BE2C (cell line): ENCODE data around the gene MRTO4.
"Not testable (repeated sequence)": the region's sequence is repeated elsewhere in the genome, so short reads cannot be mapped to it uniquely, and the experiment has no call there.

Experiments used
- DNase-seq: peaks from one replicate; pipeline ENCODE4 v3.0.0-alpha.2; 2020
- H3K27me3 ChIP-seq: fragments of 250-450 bp; sonication (Bioruptor Pico); 2 replicates; pipeline ENCODE4 v1.5.1; 2020; ENCODE audit warnings: mild to moderate bottlenecking
- H3K36me3 ChIP-seq: fragments of 250-450 bp; sonication (Bioruptor Pico); 2 replicates; pipeline ENCODE4 v1.5.1; 2020; ENCODE audit warnings: mild to moderate bottlenecking
- H3K4me1 ChIP-seq: fragments of 250-450 bp; sonication (Bioruptor Pico); 2 replicates; pipeline ENCODE4 v1.5.1; 2020
- H3K4me3 ChIP-seq: 2 replicates; pipeline ENCODE4 v1.5.1; 2011; ENCODE audit warnings: low read depth, low read length
- H3K9me3 ChIP-seq: fragments of 250-450 bp; sonication (Bioruptor Pico); 2 replicates; pipeline ENCODE4 v1.5.1; 2020
- TF ChIP-seq, protein P1 (sequence below): IDR thresholded peaks from 2 replicates; pipeline ENCODE4 v1.5.1; 2012; ENCODE audit warnings: mild to moderate bottlenecking, low read depth, low read length

MRTO4 gene

GRCh38 chr1:19220991-19221390 lies 30.6 kb upstream of the MRTO4 start:
- peaks cover 21% of the 10 kb centered on the region for H3K36me3 ChIP-seq
- no peaks in the 10 kb centered on the region for H3K4me1 ChIP-seq
- DNase-seq: no peak
- H3K4me3 ChIP-seq: no peak overlapping the region
- no peaks in the 10 kb centered on the region for H3K9me3 ChIP-seq
- H3K27me3 ChIP-seq: no peaks in the 10 kb centered on the region
- TF ChIP-seq, protein P1, sequence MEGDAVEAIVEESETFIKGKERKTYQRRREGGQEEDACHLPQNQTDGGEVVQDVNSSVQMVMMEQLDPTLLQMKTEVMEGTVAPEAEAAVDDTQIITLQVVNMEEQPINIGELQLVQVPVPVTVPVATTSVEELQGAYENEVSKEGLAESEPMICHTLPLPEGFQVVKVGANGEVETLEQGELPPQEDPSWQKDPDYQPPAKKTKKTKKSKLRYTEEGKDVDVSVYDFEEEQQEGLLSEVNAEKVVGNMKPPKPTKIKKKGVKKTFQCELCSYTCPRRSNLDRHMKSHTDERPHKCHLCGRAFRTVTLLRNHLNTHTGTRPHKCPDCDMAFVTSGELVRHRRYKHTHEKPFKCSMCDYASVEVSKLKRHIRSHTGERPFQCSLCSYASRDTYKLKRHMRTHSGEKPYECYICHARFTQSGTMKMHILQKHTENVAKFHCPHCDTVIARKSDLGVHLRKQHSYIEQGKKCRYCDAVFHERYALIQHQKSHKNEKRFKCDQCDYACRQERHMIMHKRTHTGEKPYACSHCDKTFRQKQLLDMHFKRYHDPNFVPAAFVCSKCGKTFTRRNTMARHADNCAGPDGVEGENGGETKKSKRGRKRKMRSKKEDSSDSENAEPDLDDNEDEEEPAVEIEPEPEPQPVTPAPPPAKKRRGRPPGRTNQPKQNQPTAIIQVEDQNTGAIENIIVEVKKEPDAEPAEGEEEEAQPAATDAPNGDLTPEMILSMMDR: no peak

GRCh38 chr1:19222573-19222972 lies 29.0 kb upstream of the MRTO4 start:
- Histone ChIP-seq H3K4me3 (no peak overlapping the region), H3K27me3 (no peaks in the 10 kb centered on the region), H3K4me1 (no peaks in the 10 kb centered on the region), H3K9me3 (no peaks in the 10 kb centered on the region), H3K36me3 (peaks cover 21% of the 10 kb centered on the region)
- TF ChIP-seq, protein P1: no peak
- DNase-seq: no peak

DNA sequence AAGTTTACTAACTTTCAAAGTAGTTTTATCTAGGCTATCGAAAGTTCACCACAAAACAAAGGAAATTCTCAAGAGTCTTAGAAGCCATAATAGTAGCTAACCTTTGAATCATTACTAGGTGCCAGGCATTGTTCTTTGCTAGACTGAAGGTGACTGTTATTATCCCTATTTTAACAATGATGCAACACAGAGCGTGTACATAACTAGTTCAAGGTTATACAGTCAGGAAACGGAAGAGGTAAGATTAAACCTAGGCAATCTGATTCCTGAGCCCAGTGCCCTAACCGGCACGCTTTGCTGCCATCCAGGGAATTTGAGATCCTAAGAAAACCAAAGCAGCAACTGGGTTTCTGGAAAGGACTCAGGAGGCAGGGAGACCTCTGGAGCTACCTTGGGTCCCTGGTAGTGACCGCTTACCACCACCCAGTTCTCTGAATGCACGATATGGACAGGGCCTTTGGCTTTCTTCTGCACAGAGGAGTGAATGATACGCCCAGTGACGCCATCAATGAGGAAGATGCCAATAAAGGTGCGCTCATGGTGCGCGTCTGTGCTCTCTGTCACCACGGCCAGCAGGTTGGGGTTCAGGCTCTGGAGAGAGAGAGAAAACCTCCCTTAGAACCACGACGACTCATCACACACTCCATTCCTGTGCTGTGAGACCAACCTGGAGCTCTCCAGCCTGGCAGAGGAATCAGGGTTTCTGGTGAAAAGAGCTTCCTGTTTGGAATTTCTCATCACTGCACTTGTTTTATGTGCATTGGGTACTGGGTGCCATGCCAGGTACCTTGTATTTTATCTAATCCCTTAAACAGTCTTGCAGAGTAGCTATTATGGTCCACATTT lies 28.4 kb upstream of the MRTO4 start:
- Histone ChIP-seq H3K36me3 (peaks cover 21% of the 10 kb centered on the region), H3K27me3 (no peaks in the 10 kb centered on the region)
- DNase-seq: no peak

GRCh38 chr1:19229229-19229628 lies 22.4 kb upstream of the MRTO4 start:
- no peaks in the 10 kb centered on the region for H3K4me1 ChIP-seq
- DNase-seq: no peak
- no peaks in the 10 kb centered on the region for H3K27me3 ChIP-seq
- H3K36me3 ChIP-seq: peaks cover 14% of the 10 kb centered on the region
- TF ChIP-seq, protein P1: no peak
- no peak overlapping the region for H3K4me3 ChIP-seq
- H3K9me3 ChIP-seq: no peaks in the 10 kb centered on the region

More for the DNA sequence above, 28.4 kb upstream of the MRTO4 start:
- no peaks in the 10 kb centered on the region for H3K9me3 ChIP-seq
- TF ChIP-seq, protein P1: no peak
- H3K4me3 ChIP-seq: no peak overlapping the region
- no peaks in the 10 kb centered on the region for H3K4me1 ChIP-seq

DNA sequence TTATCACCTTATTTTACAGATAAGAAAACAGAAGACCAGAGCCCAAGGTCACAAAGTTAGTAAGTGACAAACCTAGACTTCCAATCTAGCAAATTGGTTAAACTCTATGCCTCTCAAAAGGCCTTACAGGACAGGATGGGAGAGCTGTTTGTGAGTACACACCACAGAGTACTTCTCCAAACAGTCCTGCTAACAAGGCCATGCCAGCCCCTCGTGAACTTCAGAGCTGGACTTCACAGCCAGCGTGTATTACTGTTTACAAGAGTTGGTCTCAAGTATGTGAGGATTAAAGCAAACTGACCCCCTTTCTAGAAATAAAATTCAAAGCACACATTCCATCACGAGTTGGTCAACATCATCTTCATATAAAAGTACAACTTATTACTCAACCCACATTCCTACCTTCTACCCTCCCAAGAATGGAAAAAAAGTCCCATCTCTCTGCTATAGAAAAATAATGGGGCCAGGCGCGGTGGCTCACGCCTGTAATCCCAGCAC lies 21.7 kb upstream of the MRTO4 start:
- no peak for DNase-seq
- H3K36me3 ChIP-seq: peaks cover 12% of the 10 kb centered on the region

GRCh38 chr1:19231736-19232523 lies 19.7 kb upstream of the MRTO4 start:
- not testable (repeated sequence) for H3K4me3 ChIP-seq, H3K4me1 ChIP-seq

More for the DNA sequence above, 21.7 kb upstream of the MRTO4 start:
- Histone ChIP-seq H3K9me3 (no peaks in the 10 kb centered on the region), H3K4me3 (no peak overlapping the region), H3K27me3 (no peaks in the 10 kb centered on the region), H3K4me1 (no peaks in the 10 kb centered on the region)
- TF ChIP-seq, protein P1: no peak

More at GRCh38 chr1:19231736-19232523, 19.7 kb upstream of the MRTO4 start:
- not testable (repeated sequence) for H3K27me3 ChIP-seq, H3K9me3 ChIP-seq, DNase-seq
- peaks cover 12% of the 10 kb centered on the region for H3K36me3 ChIP-seq
